ENCODE data around the gene NSD2.

The NSD2 gene

GRCh38 chr4:1870328-1870577, 940 bp upstream of the NSD2 start:
- TF ChIP-seq CTCF (conservative IDR thresholded peaks at IDR 0.05): no peak
- H3K27ac ChIP-seq: peak overlapping the region; percentile 94

- TF ChIP-seq CTCF (conservative IDR thresholded peaks at IDR 0.05): no peak
- H3K27ac ChIP-seq: peak overlapping the region; percentile 94
Observed at GRCh38 chr4:1871471-1872021, 353 bp downstream of the NSD2 start.

- no peak for TF ChIP-seq CTCF (conservative IDR thresholded peaks at IDR 0.05)
- H3K27ac ChIP-seq: peak overlapping the region; percentile 94
Observed at GRCh38 chr4:1872870-1873269, 1.7 kb downstream of the NSD2 start.

- peak overlapping the region; percentile 94 for H3K27ac ChIP-seq
- no peak for TF ChIP-seq CTCF (conservative IDR thresholded peaks at IDR 0.05)
Observed at GRCh38 chr4:1873291-1873690, 2.1 kb downstream of the NSD2 start.

GRCh38 chr4:1873776-1874175, 2.6 kb downstream of the NSD2 start:
- TF ChIP-seq CTCF (conservative IDR thresholded peaks at IDR 0.05): no peak
- H3K27ac ChIP-seq: peak overlapping the region; percentile 94

GRCh38 chr4:1874201-1874600, 3.0 kb downstream of the NSD2 start:
- no peak for TF ChIP-seq CTCF (conservative IDR thresholded peaks at IDR 0.05)
- H3K27ac ChIP-seq: peak overlapping the region; percentile 94

- no peak for TF ChIP-seq CTCF (conservative IDR thresholded peaks at IDR 0.05)
- H3K27ac ChIP-seq: peak overlapping the region; percentile 40; the same call in 1 of the 2 replicates
Observed at GRCh38 chr4:1879485-1879884, 8.3 kb downstream of the NSD2 start.

GRCh38 chr4:1880332-1880731, 9.1 kb downstream of the NSD2 start:
- H3K27ac ChIP-seq: peak overlapping the region; percentile 40
- no peak for TF ChIP-seq CTCF (conservative IDR thresholded peaks at IDR 0.05)

Measured in VCaP (cell line).